NCI-H1930 (cell line): Measurements from ENCODE around the gene LPAR2.
"Not testable (repeated sequence)": the region's sequence is repeated elsewhere in the genome, so short reads cannot be mapped to it uniquely, and the experiment has no call there.

Source experiments
- DNase-seq, 2 experiments: peaks; one replicate each; lab custom pipeline; 2025; lab: John Stamatoyannopoulos, UW

LPAR2 gene

DNA sequence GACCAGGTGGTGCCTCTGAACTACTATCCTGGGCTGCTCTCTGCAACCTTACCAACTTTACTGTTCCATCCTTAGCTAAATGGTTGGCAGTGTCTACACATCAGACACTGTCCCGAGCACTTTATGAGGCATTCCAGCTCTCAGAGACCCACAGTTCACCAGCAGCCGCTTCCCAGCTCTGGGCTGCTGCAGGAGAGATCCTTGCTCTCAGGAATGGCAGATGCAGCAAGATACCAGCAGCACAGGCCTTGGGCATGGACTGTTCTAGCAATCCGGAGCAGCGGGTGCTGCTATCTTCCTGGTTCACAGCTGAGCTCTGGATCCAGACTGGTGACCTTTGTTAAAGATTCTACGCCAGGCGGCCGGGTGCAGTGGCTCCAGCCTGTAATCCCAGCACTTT, 3.3 kb upstream of the LPAR2 start:
- DNase-seq, result no peak

DNA sequence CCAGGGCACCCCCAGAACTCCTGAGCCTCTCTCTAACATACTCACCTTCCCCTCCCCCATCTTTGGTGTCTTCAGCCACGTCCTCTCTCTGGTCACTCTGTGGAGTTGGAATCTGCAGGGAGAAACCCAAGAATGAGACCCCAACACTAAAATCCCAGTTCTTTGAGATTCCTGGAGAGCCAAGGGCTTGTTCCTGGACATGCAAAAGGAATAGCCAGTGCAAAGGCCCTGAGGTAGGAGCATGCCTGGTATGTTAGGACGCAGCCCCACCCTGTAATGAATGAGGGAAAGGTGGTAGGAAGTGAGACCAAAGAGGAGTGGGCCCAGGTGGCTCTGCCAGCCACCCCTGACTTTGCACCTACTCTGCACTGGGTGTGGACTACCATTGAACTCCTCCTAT, 2.4 kb upstream of the LPAR2 start:
- DNase-seq, result no peak

- DNase-seq, result no peak
Measured at GRCh38 chr19:19630062-19630414, 2.0 kb upstream of the LPAR2 start.

- DNase-seq, result peak; percentile 26 to 64
Measured at GRCh38 chr19:19628501-19629134, 598 bp upstream of the LPAR2 start.

- no peak for DNase-seq
Measured at GRCh38 chr19:19626516-19627472, 1.2 kb downstream of the LPAR2 start.

DNA sequence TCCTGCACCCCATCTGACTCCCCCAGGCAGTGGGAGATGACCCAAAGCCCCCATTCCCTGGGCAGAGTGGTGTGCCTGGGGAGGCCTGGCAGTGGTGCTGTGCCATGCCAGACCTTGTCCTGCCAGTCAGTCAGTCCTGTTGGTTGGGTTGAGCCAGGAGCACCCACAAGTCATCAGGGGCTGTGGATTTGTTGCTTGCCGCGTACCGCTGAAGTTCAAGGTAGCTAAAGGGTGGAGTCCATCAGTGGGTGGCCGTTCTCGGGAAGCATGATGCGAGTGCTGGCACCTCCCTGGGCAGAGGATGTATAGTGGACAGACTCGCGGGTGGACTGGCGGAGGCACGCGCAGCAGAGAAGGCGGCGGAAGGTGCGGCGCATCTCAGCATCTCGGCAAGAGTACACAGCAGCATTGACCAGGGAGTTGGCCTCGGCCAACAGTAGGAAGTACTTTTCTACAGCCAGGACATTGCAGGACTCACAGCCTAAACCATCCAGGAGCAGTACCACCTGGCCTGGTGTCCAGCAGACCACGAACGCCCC, 3.9 kb downstream of the LPAR2 start:
- no peak for DNase-seq

- DNase-seq, result no peak
Measured at GRCh38 chr19:19623383-19623782, 4.6 kb downstream of the LPAR2 start.

DNA sequence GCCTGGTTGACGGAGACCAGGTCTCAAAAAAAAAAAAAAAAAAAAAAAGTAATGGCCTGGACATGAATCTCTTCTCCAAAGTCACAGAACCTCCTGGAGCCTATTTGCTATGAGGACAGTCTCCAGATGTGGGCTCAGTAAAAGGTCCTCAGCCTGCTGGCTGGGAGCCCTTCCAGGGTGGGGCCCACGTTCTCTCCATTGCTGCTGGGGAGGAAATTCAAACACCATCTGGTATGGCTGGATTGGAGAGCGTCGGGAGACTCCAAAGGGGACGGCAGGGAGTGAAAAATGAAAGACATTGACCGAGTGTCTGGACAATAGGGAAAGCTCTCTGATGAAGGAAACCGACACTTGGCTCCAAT, 8.2 kb downstream of the LPAR2 start:
- no peak for DNase-seq

- no peak for DNase-seq
Measured at GRCh38 chr19:19619181-19619848, 8.7 kb downstream of the LPAR2 start.

DNA sequence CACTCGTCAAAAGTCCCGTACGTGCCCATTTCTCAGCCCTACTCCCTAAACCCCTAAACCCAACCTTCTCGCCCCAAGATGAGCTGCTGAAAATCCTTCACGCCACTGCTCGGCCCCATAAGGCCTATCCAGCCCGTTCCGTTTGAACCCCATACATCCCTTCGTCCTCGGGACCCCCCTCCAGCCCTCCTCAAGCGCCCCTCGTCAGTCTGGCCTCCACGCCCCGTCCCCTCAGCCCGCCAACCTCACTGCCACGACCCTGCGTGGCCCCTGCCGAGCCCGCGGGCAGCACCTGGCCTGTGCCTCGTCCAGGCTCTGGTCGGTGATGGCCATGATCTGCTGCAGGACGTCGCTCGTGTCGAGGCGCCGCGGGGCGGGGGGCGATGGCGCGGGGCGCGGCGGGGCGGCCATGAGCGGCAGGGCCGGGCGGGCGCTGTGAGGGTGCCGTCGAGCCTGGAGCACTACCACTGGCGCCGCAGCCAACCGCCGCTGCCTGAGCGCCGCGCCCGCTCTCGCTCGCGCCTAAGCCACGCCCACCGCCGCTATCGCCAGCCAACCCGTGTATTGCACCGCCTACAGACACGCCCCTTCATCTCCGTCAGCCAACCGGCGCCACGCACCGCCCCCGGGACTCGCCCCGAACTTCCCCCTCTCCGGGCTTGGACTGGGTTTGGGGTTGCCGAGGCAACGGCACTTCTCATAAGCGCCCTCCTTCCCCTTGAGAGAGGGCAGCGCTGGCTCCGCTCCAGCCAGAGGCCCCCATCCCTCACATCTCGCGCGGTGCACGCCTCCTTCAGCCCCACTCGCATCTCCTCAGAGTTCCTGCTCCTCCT, 9.6 kb downstream of the LPAR2 start, which contains the start of gene PBX4:
Gene PBX4, minus strand, starts transcription at position 469 of the 833 bp plus-strand sequence. Its CDS starts 58 bp downstream, at position 411.
- DNase-seq, result peak; percentile 80 to 88

- no peak for DNase-seq
Measured at GRCh38 chr19:19615086-19615485, 12.9 kb downstream of the LPAR2 start.

GRCh38 chr19:19613506-19613905, 14.5 kb downstream of the LPAR2 start:
- DNase-seq, result no peak

DNA sequence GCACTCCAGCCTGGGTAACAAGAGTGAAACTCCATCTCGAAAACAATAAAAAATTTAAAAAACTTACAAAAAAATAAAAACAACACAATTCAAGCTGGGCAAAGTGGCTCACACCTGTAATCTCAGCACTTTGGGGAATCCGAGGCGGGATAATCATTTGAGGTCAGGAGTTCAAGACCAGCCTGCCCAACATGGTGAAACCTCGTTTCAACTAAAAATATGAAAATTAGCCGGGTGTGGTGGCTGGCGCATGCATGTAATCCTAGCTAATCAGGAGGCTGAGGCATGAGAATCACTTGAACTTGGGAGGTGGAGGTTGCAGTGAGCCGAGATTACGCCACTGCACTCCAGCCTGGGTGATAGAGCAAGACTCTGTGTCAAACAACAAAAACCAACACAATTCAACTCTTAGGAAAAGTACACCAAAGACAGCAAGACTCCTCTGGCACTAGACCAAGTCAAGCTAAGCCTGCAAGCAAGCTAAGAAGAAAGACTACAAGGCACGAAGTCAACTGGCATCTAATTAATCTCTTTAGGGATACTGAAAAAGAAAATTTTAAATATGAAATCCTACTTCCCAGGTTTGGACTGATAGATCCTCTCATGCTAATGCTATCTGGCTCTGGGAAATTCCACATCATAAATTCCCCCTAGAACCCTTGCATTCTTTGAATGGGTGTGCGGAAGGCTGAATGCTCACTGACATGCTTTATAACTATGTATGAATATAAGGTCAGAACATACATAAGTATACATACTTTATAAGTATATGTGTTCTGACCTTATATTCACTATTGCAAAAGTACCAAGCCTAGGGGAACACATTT, 17.4 kb downstream of the LPAR2 start:
- DNase-seq, result no peak

DNA sequence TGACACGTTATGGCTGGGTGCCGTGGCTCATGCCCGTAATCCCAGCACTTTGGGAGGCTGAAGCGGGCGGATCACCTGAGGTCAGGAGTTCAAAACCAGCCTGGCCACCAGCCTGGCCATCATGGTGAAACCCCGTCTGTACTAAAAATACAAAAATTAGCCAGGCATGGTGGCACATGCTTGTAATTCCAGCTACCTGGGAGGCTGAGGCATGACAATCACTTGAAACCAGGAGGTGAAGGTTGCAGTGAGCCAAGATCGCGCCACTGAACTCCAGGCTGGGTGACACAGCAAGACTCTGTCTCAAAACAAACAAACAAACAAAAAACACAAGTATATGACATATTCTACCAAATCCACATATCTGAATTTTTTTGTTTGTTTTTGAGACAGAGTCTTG, 21.3 kb downstream of the LPAR2 start:
- DNase-seq, result not testable (repeated sequence)

- no peak for DNase-seq
Measured at GRCh38 chr19:19606021-19606420, 22.0 kb downstream of the LPAR2 start.

DNA sequence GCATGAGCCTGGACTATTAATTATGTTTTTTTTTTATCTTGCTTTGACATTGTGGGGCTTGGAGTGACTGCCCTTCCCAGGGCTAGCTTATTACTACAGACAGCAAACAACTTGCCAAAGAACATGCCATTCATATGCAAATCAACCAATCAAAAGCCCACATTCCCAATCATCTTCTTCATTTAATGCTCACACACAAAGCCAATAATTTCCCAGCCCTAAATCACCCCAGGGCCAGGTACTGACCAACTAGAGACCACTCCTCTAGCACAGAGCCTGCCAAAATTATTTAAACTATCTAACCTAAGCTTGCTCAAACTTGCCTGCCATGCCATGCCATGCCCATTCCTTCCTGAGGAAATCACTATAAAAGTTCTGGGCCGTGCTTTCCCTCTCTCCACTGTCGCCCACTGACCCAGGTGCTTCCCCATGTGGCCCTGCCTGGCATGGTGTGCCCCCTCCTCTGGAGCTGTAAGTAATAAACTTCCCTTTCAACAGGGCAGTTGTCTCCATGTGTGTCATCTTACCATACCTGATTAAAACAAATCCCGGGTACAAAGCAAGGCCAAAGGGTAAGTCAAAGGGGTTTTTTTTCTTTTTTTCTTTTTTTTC, 25.2 kb downstream of the LPAR2 start:
- no peak for DNase-seq

- DNase-seq, result no peak
Measured at GRCh38 chr19:19602136-19602712, 25.8 kb downstream of the LPAR2 start.

DNA sequence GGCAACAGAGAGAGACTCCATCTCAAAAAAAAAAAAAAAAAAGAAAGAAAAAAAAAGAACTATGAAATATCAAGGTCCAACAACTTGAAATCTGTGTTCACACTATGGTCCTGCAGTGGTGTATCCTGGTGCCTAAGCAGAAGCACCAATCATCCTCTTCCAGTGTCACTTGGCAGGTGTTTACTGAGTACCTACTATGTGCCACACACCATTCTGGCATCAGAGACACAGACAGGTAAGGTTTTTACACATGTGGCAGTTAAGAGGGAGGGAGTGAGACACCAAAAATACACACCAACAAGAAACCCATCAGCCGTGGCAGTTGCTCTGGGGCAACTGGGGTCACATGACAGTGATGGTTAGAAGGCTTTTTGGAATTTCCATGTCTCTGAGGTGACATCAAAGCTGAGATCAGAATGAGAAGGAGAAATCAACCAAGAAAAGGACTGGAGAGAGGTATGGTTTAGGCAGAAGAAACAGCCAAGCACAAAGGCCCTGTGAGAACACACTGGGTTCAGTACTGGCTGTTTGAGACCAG, 27.2 kb downstream of the LPAR2 start:
- DNase-seq, result no peak

DNA sequence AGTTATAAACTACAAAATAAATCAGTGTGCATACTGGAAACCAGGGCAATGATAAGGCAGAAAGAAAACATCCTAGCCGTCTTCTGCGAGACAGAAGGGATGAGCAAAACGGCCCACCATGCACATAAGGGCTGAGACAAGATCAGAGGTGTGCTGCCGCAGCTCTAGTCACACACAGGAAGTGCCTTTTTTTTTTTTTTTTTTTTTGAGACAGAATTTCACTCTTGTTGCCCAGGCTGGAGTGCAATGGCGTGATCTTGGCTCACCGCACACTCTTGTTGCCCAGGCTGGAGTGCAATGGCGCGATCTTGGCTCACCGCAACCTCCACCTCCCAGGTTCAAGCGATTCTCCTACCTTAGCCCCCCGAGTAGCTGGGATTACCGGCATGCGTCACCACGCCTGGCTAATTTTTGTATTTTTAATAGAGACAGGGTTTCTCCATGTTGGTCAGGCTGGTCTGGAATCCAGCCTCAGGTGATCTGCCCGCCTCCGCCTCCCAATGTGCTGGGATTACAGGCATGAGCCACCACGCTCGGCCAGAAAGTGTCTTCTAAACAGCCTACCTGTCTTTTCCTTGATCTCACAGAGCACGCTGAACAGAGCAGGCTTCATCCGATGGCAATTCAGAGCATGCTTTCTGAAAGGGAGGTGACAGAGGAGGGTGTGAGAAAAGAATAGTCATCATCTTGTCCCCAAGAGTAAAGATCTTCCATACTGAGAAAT, 29.1 kb downstream of the LPAR2 start:
- not testable (repeated sequence) for DNase-seq
